ENCODE data around the gene STMN3.

Gene STMN3

DNA sequence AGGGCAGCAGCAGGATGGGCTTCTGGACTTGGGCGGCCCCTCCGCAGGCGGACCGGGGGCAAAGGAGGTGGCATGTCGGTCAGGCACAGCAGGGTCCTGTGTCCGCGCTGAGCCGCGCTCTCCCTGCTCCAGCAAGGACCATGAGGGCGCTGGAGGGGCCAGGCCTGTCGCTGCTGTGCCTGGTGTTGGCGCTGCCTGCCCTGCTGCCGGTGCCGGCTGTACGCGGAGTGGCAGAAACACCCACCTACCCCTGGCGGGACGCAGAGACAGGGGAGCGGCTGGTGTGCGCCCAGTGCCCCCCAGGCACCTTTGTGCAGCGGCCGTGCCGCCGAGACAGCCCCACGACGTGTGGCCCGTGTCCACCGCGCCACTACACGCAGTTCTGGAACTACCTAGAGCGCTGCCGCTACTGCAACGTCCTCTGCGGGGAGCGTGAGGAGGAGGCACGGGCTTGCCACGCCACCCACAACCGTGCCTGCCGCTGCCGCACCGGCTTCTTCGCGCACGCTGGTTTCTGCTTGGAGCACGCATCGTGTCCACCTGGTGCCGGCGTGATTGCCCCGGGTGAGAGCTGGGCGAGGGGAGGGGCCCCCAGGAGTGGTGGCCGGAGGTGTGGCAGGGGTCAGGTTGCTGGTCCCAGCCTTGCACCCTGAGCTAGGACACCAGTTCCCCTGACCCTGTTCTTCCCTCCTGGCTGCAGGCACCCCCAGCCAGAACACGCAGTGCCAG is 43.6 kb upstream of the STMN3 start, which contains the start of gene TNFRSF6B:
TNFRSF6B (plus strand) TSS at position 25 of the 729 bp plus-strand sequence; CDS start at position 141, 116 bp downstream.
- Histone ChIP-seq H2AFZ (ENCODE audit: low read length) (no peak within 1 kb of the TSS), H3K27me3 (ENCODE audit: insufficient read depth, low read length) (no peaks in the 10 kb centered on the region), H3K4me2 (ENCODE audit: low read length) (no peak within 1 kb of the TSS), H3K4me1 (ENCODE audit: insufficient read depth, low read length, severe bottlenecking) (no peaks in the 10 kb centered on the region), H3K9me3 (ENCODE audit: low read length) (no peaks in the 10 kb centered on the region), H3K9ac (ENCODE audit: low read length) (no peak within 1 kb of the TSS), H4K20me1 (ENCODE audit: insufficient read depth, low read length) (no peaks in the 10 kb centered on the region), H3K36me3 (ENCODE audit: insufficient read depth, low read length) (no peaks in the 10 kb centered on the region; the same call in 1 of the 2 replicates), H3K4me3 (ENCODE audit: low read depth, low read length, poor library complexity, severe bottlenecking) (no peak within 1 kb of the TSS), H3K9me2 (ENCODE audit: low read depth, low read length) (no peaks in the 10 kb centered on the region), H3K27ac (ENCODE audit: low read depth, low read length, poor library complexity, severe bottlenecking) (no peak within 1 kb of the TSS), H3K79me2 (ENCODE audit: insufficient read depth, low read length) (no peaks in the 10 kb centered on the region), H3F3A (ENCODE audit: insufficient read depth, low read length) (no peaks in the 10 kb centered on the region)
- TF ChIP-seq EZH2 (IDR thresholded peaks at IDR 0.05; ENCODE audit: borderline replicate concordance, low read length) (no peak), CTCF (IDR thresholded peaks at IDR 0.05; ENCODE audit: low read length) (no peak)

- Histone ChIP-seq H2AFZ (ENCODE audit: low read length) (no peak overlapping the region), H3K4me3 (ENCODE audit: low read depth, low read length, poor library complexity, severe bottlenecking) (no peak overlapping the region), H3F3A (ENCODE audit: insufficient read depth, low read length) (no peaks in the 10 kb centered on the region), H3K4me1 (ENCODE audit: insufficient read depth, low read length, severe bottlenecking) (no peaks in the 10 kb centered on the region), H3K27me3 (ENCODE audit: insufficient read depth, low read length) (no peaks in the 10 kb centered on the region), H3K36me3 (ENCODE audit: insufficient read depth, low read length) (no peaks in the 10 kb centered on the region; the same call in 1 of the 2 replicates), H3K9ac (ENCODE audit: low read length) (no peak overlapping the region), H3K9me3 (ENCODE audit: low read length) (no peaks in the 10 kb centered on the region), H4K20me1 (ENCODE audit: insufficient read depth, low read length) (no peaks in the 10 kb centered on the region), H3K4me2 (ENCODE audit: low read length) (no peak overlapping the region), H3K79me2 (ENCODE audit: insufficient read depth, low read length) (no peaks in the 10 kb centered on the region), H3K9me2 (ENCODE audit: low read depth, low read length) (no peaks in the 10 kb centered on the region), H3K27ac (ENCODE audit: low read depth, low read length, poor library complexity, severe bottlenecking) (no peak overlapping the region)
- TF ChIP-seq EZH2 (IDR thresholded peaks at IDR 0.05; ENCODE audit: borderline replicate concordance, low read length) (no peak), CTCF (IDR thresholded peaks at IDR 0.05; ENCODE audit: low read length) (no peak)
Measured at GRCh38 chr20:63696306-63696627, 43.0 kb upstream of the STMN3 start.

DNA sequence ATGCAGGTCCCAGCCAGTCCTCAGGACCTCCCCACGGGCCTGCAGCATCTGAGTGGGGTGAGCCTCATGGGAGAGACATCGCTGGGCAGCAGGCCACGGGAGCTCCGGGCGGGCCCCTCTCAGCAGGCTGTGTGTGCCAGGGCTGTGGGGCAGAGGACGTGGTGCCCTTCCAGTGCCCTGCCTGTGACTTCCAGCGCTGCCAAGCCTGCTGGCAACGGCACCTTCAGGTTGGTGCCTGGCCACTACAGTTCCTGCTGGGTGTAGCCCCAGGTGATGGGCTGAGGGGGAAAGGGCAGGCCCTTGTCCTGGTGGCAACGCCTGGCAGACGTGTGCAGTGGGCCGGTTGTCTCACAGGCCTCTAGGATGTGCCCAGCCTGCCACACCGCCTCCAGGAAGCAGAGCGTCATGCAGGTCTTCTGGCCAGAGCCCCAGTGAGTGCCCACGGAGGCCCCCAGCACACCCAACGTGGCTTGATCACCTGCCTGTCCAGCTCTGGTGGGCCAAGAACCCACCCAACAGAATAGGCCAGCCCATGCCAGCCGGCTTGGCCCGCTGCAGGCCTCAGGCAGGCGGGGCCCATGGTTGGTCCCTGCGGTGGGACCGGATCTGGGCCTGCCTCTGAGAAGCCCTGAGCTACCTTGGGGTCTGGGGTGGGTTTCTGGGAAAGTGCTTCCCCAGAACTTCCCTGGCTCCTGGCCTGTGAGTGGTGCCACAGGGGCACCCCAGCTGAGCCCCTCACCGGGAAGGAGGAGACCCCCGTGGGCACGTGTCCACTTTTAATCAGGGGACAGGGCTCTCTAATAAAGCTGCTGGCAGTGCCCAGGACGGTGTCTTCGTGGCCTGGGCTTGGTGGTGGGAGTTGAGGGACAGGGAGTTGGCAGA is 42.4 kb upstream of the STMN3 start:
- Histone ChIP-seq H4K20me1 (ENCODE audit: insufficient read depth, low read length) (no peaks in the 10 kb centered on the region), H3K9me2 (ENCODE audit: low read depth, low read length) (no peaks in the 10 kb centered on the region), H3K9ac (ENCODE audit: low read length) (no peak overlapping the region), H3K4me3 (ENCODE audit: low read depth, low read length, poor library complexity, severe bottlenecking) (no peak overlapping the region), H3K36me3 (ENCODE audit: insufficient read depth, low read length) (no peaks in the 10 kb centered on the region; the same call in 1 of the 2 replicates), H3K27ac (ENCODE audit: low read depth, low read length, poor library complexity, severe bottlenecking) (no peak overlapping the region), H3K4me2 (ENCODE audit: low read length) (no peak overlapping the region), H3K4me1 (ENCODE audit: insufficient read depth, low read length, severe bottlenecking) (no peaks in the 10 kb centered on the region), H3K27me3 (ENCODE audit: insufficient read depth, low read length) (no peaks in the 10 kb centered on the region), H3K9me3 (ENCODE audit: low read length) (no peaks in the 10 kb centered on the region), H3K79me2 (ENCODE audit: insufficient read depth, low read length) (no peaks in the 10 kb centered on the region), H2AFZ (ENCODE audit: low read length) (no peak overlapping the region), H3F3A (ENCODE audit: insufficient read depth, low read length) (no peaks in the 10 kb centered on the region)
- TF ChIP-seq CTCF (IDR thresholded peaks at IDR 0.05; ENCODE audit: low read length) (no peak), EZH2 (IDR thresholded peaks at IDR 0.05; ENCODE audit: borderline replicate concordance, low read length) (no peak)
